NCI-H1436 treated with DMSO at 0.1 percent for 48 hours (cell line): Measurements from ENCODE around the gene CHPF.

Experiments used
- DNase-seq: peaks from one replicate; lab custom pipeline; 2025; lab: John Stamatoyannopoulos, UW

The CHPF gene

DNA sequence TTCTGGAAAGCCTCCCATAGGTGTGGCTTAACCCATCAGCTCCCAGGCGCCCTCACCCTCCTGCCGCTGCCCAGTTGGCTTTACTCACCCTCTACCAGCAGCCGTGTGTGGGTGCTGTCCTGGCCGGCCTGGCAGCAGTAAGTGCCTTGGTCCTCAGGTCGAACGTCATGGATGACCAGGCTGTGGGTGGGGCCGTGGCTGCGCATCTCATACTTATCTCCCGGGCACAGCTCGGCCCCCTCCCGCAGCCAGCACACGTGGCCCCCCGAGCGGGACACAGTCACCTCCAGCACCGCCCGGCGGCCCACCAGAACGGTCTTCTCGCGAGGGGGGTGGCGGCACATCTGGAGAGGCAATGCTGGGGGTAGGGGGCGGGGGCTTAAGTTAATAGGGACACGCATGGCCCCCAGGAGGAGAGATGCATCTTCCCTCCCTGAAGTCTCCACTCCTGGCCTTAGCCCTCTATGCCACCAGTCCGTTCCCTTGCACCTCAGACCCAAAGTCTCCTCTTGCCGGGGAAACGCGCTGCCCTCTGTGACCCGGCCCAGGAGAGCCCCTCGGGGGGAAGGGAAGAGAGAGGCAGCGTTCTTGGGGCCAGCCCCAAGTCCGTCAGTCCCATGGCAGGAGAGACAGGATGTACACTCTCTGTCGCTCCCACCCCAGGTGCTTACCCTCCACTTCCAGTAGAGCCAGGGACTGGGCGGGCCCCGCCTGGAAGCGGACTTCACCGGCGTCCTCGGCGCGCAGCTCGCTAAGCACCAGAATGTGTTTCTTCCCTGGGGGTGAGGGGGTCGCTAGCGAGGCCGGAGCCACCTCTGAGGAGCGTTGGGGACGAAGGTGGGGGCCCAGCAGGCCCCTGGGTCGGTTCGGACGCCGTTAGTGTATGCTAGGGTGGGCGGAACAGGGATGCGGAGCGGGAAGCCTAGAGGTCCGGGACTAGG, 8.1 kb upstream of the CHPF start:
- no peak for DNase-seq

DNA sequence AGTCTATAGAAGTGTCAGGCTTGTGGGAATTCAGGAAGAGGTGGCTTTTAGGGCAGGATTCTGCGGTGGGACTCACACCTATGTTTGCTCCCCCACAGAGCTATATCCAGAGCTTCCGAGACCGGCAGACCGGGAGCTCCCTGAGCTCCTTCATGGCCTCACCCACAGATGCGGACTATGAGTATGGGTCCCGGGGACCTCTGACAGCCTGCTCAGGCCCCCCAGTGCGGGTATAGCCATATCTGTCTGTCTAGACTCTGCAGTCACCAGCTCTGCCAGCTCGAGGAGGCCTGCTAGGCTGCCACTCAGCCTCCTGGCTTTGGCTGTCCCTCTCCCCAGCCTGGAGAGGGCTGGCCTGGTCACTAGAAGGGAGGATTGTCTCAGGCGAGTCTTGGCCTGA, 6.0 kb upstream of the CHPF start:
- no peak for DNase-seq

GRCh38 chr2:219548990-219549389, 5.4 kb upstream of the CHPF start:
- no peak for DNase-seq

- DNase-seq = no peak
These were observed 4.0 kb upstream of the CHPF start for GRCh38 chr2:219547621-219548020.

DNA sequence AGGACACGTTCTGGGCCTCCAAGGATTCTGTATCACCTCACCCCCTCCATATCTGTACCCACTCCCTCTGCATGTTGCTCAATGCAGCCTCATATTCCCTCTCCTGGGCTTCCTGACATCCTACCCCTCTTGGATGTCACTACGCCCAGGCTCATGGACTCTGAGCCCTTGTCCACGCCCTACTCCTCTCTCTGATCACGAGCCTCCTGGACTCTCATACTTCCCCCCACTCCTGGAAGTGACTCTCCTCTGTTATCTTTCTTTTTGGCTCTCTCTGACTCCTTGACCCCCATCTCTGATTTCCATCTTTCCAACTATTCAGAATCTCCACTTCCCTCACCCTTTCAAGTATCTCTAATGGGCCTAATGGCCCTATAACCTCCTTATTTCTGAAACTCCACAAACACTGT, 2.3 kb upstream of the CHPF start:
- no peak for DNase-seq

GRCh38 chr2:219545295-219545942, 1.8 kb upstream of the CHPF start:
- DNase-seq = no peak

GRCh38 chr2:219544567-219544966, 958 bp upstream of the CHPF start:
- DNase-seq = no peak

DNA sequence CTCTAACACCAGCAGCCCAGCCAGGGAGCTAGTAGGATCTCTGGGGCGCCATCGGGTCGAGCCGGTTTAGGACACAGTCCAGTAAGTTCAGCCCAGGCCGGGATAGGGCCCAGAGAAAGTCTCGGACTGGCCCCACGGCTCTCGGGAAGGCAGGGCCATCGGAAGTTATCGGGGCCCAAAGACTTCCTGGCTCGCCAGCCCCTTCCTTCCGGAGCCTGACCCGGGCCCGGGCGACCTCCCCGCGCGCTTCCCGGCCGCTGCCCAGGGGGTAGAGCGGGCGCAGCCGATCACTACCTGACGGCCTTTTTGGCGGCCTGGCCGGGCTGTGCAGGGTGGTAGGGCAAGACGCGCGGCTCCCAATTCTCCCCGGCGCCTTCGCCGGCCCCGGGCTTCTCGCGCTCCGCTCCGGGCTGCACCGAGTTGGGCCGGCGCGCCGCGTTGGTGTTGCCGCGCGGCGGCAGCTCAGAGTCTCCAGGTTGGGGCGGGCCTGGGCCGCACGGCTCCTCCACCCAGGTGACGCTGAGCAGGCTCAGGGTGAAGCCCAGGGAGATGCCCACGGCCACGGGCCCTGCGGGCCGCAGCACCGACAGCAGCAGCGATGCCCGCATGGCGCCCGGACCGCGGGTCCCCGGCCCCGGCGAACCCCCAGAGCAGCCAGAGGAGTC, 546 bp downstream of the CHPF start:
- DNase-seq = no peak

GRCh38 chr2:219541611-219542180, 1.9 kb downstream of the CHPF start:
- DNase-seq = peak; percentile 35

- DNase-seq = no peak
These were observed 2.7 kb downstream of the CHPF start for GRCh38 chr2:219540784-219541504.

DNA sequence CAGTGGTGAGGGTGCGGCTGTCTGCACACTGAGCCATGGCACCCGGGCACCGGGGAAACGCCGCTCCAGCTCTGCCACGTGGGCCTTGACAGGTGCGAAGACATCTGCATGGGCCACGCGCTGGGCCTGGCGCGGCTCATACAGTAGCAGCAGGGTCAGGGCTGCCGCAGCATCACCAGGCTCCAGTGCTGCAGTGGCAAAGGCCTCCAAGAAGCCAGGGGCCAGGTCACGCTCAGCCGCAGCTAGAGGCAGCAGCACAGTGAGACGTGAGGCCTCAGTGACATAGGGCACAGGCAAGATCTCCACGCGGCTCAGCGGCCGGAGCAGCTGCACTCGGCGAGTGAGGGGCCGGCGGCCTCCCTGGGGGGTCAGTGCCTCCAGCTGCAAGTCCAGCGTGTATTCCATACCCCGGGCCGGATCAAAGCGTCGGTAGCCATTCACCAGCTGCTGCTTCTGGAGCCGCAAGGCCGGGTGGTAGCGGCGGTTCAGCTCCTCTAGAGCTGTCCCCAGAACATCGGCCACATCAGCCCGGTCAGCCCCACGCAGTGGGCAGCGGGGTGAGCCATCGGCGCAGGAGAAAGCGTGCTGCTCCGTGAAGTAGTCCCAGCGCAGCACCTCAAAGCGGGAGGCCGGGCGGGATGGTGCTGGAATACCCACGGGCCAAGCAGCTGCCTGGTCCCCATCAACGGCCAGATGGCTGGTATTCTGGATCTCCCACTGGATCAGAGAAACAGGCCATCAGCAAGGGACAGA, 3.5 kb downstream of the CHPF start:
- no peak for DNase-seq

- DNase-seq = no peak
These were observed 4.4 kb downstream of the CHPF start for GRCh38 chr2:219538956-219539788.

- DNase-seq = no peak
These were observed 5.1 kb downstream of the CHPF start for GRCh38 chr2:219538504-219538951.

DNA sequence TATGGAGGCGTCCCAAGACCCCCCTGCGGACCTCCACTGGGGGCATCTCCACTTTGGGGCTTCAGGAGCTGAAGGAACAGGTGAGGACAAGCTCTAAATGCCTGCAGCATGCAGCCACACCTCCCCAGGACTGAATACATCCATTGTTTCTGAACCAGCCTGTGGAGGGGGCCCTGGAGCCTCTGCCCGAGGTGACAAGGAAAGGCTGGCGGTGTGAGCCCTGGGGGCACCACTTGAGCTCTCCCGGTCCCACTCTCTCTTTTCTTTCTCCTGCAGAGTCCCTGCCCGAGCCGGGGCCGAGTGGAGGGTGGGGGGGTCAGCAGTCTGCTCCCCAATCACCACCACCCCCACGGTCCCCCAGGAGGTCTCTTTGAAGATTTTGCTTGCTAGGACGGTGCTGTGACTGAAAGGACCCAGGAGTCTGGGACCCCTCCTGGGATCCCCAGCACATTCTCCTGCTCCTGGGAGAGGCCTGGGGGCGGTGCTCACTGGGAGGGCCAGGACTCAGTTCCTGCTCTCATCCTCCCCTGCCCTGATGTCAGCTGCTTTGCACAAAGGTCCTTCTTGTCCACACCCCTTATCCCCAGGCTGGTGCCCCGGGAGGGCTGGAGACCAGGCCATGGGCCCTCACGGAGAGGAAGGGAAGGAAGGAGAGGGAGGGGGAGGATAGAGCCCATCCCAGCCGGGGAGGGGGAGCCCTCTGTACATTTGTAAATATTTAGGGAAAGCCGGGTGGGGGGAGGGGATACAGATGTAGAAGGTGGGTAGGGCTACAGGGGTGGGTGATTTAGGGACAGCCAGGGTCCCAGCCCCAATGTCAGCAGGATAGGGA, 5.7 kb downstream of the CHPF start:
- no peak for DNase-seq

- no peak for DNase-seq
These were observed 6.6 kb downstream of the CHPF start for GRCh38 chr2:219536967-219537366.

DNA sequence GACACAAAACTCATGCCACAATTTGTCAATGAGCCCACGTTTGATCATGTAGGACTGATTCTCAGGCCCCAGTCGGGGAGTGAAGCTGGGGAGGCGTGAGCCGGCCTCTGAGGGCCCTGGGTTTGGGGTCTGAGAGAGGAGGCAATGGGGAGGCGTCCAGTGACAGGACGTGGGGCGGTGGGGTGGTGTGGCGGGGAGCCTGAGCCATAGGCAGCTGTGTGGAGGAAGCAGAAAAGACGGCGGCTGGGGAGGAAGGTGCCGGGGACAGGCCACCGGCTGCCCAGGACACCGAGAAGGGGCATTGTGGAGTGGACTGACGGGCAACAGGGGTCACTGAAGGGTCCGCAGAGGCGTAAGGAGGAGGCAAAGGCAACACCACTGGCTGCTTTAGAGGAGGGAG, 7.2 kb downstream of the CHPF start:
- no peak for DNase-seq

- no peak for DNase-seq
These were observed 9.5 kb downstream of the CHPF start for GRCh38 chr2:219533930-219534661.

GRCh38 chr2:219532378-219532649, 11.3 kb downstream of the CHPF start:
- no peak for DNase-seq
